Esophagus squamous epithelium (tissue), 4 donors: Measurements from ENCODE around the gene SMYD1.

ENCODE experiments used
- CTCF ChIP-seq, 6 experiments: fragments of 450-650 bp in 4 of 6; fragments of 200-600 bp in 2 of 6; sonication (generic) in 2 of 6; IDR thresholded peaks; one replicate each; pipeline ENCODE4 v1.5.1; 2016 to 2019; ENCODE audit warnings: antibody characterized with exemption in 6 of 6, mild to moderate bottlenecking in 4 of 6, moderate library complexity in 4 of 6
- POLR2A ChIP-seq, 4 donors: fragments of 450-650 bp; IDR thresholded peaks; one replicate each; pipeline ENCODE4 v1.6.1; 2017; ENCODE audit warnings: antibody characterized with exemption in 4 of 4, mild to moderate bottlenecking in 4 of 4, moderate library complexity in 3 of 4

DNA sequence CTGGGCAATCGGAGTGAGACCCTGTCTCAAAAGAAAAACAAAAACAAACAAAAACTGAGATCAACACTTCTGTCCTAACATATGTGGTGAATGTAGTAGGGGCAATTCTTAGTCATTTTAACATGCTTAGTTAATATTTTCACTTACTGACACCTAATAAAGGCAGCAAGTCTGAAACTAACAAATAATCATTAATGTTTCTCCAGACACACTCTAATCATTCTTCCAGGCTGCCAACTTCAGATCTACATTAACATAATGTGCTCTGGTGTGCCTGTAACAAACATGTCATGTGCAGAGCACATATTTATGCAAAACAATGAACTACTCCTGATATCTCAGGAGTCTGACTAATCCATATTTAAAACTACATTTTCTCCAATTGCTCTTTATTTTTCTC lies 18.0 kb upstream of the SMYD1 start:
- no peak for TF ChIP-seq CTCF (IDR thresholded peaks at IDR 0.05)
- no peak for TF ChIP-seq POLR2A (IDR thresholded peaks at IDR 0.05)
